Glutamatergic neuron (in vitro differentiated cells): Measurements from ENCODE around the gene FKBP9. TPM values are rescaled to one million over a fixed set of nuclear protein-coding genes. Genes with fewer than 3 reads are reported as not detected.
"Not testable (repeated sequence)": the region's sequence is repeated elsewhere in the genome, so short reads cannot be mapped to it uniquely, and the experiment has no call there.

ENCODE experiments used
- DNase-seq: peaks from one replicate; pipeline ENCODE4 v3.0.0; 2022
- H3K27ac Mint-ChIP-seq: one replicate; pipeline ENCODE4 v1.8.0; 2020; ENCODE audit warnings: mild to moderate bottlenecking, mixed read lengths, inconsistent platforms; ENCODE audit not compliant: unreplicated experiment
- H3K27me3 Mint-ChIP-seq: one replicate; pipeline ENCODE4 v1.8.0; 2020; ENCODE audit warnings: mild to moderate bottlenecking, moderate library complexity, mixed read lengths, inconsistent platforms; ENCODE audit not compliant: unreplicated experiment
- H3K36me3 Mint-ChIP-seq: one replicate; pipeline ENCODE4 v1.8.0; 2020; ENCODE audit warnings: mild to moderate bottlenecking, mixed read lengths, inconsistent platforms; ENCODE audit not compliant: unreplicated experiment
- H3K4me1 Mint-ChIP-seq: one replicate; pipeline ENCODE4 v1.8.0; 2020; ENCODE audit warnings: mild to moderate bottlenecking, low read depth, mixed read lengths, inconsistent platforms; ENCODE audit not compliant: unreplicated experiment
- H3K4me3 Mint-ChIP-seq: one replicate; pipeline ENCODE4 v1.8.0; 2020; ENCODE audit warnings: mild to moderate bottlenecking, mixed read lengths, inconsistent platforms; ENCODE audit not compliant: unreplicated experiment
- H3K9me3 Mint-ChIP-seq: one replicate; pipeline ENCODE4 v1.8.0; 2020; ENCODE audit warnings: mild to moderate bottlenecking, moderate library complexity, mixed read lengths, inconsistent platforms; ENCODE audit not compliant: unreplicated experiment
- total RNA-seq: library from RNA; stranded (reverse); fragmentation: NEBNext Ultra II Directional; extraction: Animal tissue kit (Norgen Biotek cat#: 25700); gene quantifications from one replicate; pipeline ENCODE4 v1.2.1, GENCODE V29; 2021; ENCODE audit not compliant: unreplicated experiment

The FKBP9 gene
- total RNA-seq, 1 donor from 2014 or later = 90.7 TPM

GRCh38 chr7:32988148-32988547 lies 30.9 kb downstream of the FKBP9 start:
- H3K9me3 Mint-ChIP-seq, H3K4me3 Mint-ChIP-seq, H3K36me3 Mint-ChIP-seq, DNase-seq, H3K27ac Mint-ChIP-seq, H3K27me3 Mint-ChIP-seq, H3K4me1 Mint-ChIP-seq: not testable (repeated sequence)

- not testable (repeated sequence) for H3K27me3 Mint-ChIP-seq, H3K4me3 Mint-ChIP-seq, DNase-seq, H3K9me3 Mint-ChIP-seq, H3K27ac Mint-ChIP-seq, H3K36me3 Mint-ChIP-seq, H3K4me1 Mint-ChIP-seq
Observed at GRCh38 chr7:32991068-32991585, 33.9 kb downstream of the FKBP9 start.

- H3K27me3 Mint-ChIP-seq, H3K9me3 Mint-ChIP-seq, H3K4me1 Mint-ChIP-seq, H3K4me3 Mint-ChIP-seq, H3K27ac Mint-ChIP-seq, DNase-seq, H3K36me3 Mint-ChIP-seq: not testable (repeated sequence)
Observed at GRCh38 chr7:32991975-32992700, 34.9 kb downstream of the FKBP9 start.

GRCh38 chr7:32992750-32993149 lies 35.5 kb downstream of the FKBP9 start:
- H3K27ac Mint-ChIP-seq, H3K4me3 Mint-ChIP-seq, H3K27me3 Mint-ChIP-seq, H3K9me3 Mint-ChIP-seq, H3K36me3 Mint-ChIP-seq, H3K4me1 Mint-ChIP-seq, DNase-seq: not testable (repeated sequence)

GRCh38 chr7:32997956-32998355 lies 40.7 kb downstream of the FKBP9 start:
- not testable (repeated sequence) for DNase-seq, H3K4me3 Mint-ChIP-seq, H3K36me3 Mint-ChIP-seq, H3K9me3 Mint-ChIP-seq, H3K27me3 Mint-ChIP-seq
- Mint-ChIP-seq H3K27ac (peak overlapping the region; percentile 94), H3K4me1 (peaks cover 11% of the 10 kb centered on the region)

GRCh38 chr7:32998361-32999171 lies 41.3 kb downstream of the FKBP9 start:
- H3K9me3 Mint-ChIP-seq, H3K36me3 Mint-ChIP-seq, H3K27me3 Mint-ChIP-seq: not testable (repeated sequence)
- H3K27ac Mint-ChIP-seq = peak overlapping the region; percentile 94
- peak overlapping the region; percentile 42 for H3K4me3 Mint-ChIP-seq
- peak; percentile 43 for DNase-seq
- peaks cover 13% of the 10 kb centered on the region for H3K4me1 Mint-ChIP-seq

GRCh38 chr7:32999380-32999779 lies 42.1 kb downstream of the FKBP9 start:
- peak overlapping the region; percentile 94 for H3K27ac Mint-ChIP-seq
- H3K36me3 Mint-ChIP-seq = peaks cover 11% of the 10 kb centered on the region
- not testable (repeated sequence) for H3K27me3 Mint-ChIP-seq, H3K9me3 Mint-ChIP-seq, DNase-seq
- H3K4me3 Mint-ChIP-seq = peak overlapping the region; percentile 42
- H3K4me1 Mint-ChIP-seq = peaks cover 20% of the 10 kb centered on the region

GRCh38 chr7:33003111-33003510 lies 45.9 kb downstream of the FKBP9 start:
- not testable (repeated sequence) for H3K4me3 Mint-ChIP-seq, H3K27ac Mint-ChIP-seq, DNase-seq, H3K27me3 Mint-ChIP-seq, H3K9me3 Mint-ChIP-seq
- H3K4me1 Mint-ChIP-seq = peaks cover 18% of the 10 kb centered on the region
- H3K36me3 Mint-ChIP-seq = peaks cover 13% of the 10 kb centered on the region

- Mint-ChIP-seq H3K4me3 (peak overlapping the region; percentile 48), H3K4me1 (peaks cover 12% of the 10 kb centered on the region), H3K27ac (peak overlapping the region; percentile 62), H3K36me3 (peaks cover 13% of the 10 kb centered on the region)
- DNase-seq, H3K9me3 Mint-ChIP-seq, H3K27me3 Mint-ChIP-seq: not testable (repeated sequence)
Observed at GRCh38 chr7:33004104-33004616, 46.9 kb downstream of the FKBP9 start.

GRCh38 chr7:33005193-33005592 lies 48.0 kb downstream of the FKBP9 start:
- H3K4me3 Mint-ChIP-seq, H3K27ac Mint-ChIP-seq, DNase-seq, H3K9me3 Mint-ChIP-seq, H3K27me3 Mint-ChIP-seq, H3K4me1 Mint-ChIP-seq: not testable (repeated sequence)
- peaks cover 13% of the 10 kb centered on the region for H3K36me3 Mint-ChIP-seq

- not testable (repeated sequence) for H3K9me3 Mint-ChIP-seq, H3K27me3 Mint-ChIP-seq, H3K4me3 Mint-ChIP-seq, H3K4me1 Mint-ChIP-seq, H3K27ac Mint-ChIP-seq, DNase-seq
- H3K36me3 Mint-ChIP-seq = peaks cover 13% of the 10 kb centered on the region
Observed at GRCh38 chr7:33005690-33006089, 48.5 kb downstream of the FKBP9 start.
